WTC11 (cell line): ENCODE data around the gene RAG2. TPM values are rescaled to one million over a fixed set of nuclear protein-coding genes. Genes with fewer than 3 reads are reported as not detected.

Experiments
- ATAC-seq: fragments of 200-7000 bp; cut with Tn5 transposase; 2 replicates; pipeline ENCODE4 v1.10.0; 2021; ENCODE audit warnings: mild to moderate bottlenecking, moderate library complexity
- CTCF ChIA-PET: fragments of 300-600 bp; sonication (Branson Sonifier 250); formaldehyde crosslinking; loops from one replicate; lab custom pipeline; 2021; ENCODE audit warnings: antibody characterized with exemption; lab: Charles Lee
- POLR2A ChIA-PET: fragments of 350-600 bp; sonication (Branson Sonifier 250); formaldehyde crosslinking; loops from one replicate; lab custom pipeline; 2021; ENCODE audit warnings: antibody characterized with exemption; lab: Charles Lee
- DNase-seq: peaks from one replicate; pipeline ENCODE4 v3.0.0; 2021; ENCODE audit warnings: low spot score
- H3K27ac Mint-ChIP-seq: 2 replicates; pipeline ENCODE4 v1.8.0; 2021; ENCODE audit warnings: mixed read lengths
- H3K27me3 Mint-ChIP-seq: 2 replicates; pipeline ENCODE4 v1.8.0; 2021; ENCODE audit warnings: low read depth, mild to moderate bottlenecking, moderate library complexity, mixed read lengths
- H3K36me3 Mint-ChIP-seq: 2 replicates; pipeline ENCODE4 v1.8.0; 2021; ENCODE audit warnings: mixed read lengths
- H3K4me1 Mint-ChIP-seq: 2 replicates; pipeline ENCODE4 v1.8.0; 2022; ENCODE audit warnings: mixed read lengths
- H3K4me3 Mint-ChIP-seq: 2 replicates; pipeline ENCODE4 v1.8.0; 2021; ENCODE audit warnings: mild to moderate bottlenecking, moderate library complexity, mixed read lengths
- H3K9me3 Mint-ChIP-seq: 2 replicates; pipeline ENCODE4 v1.8.0; 2021; ENCODE audit warnings: mixed read lengths
- AFF4 ChIP-seq: sonication (generic); formaldehyde crosslinking; IDR thresholded peaks from 2 replicates; pipeline ENCODE4 v1.8.1; 2023; ENCODE audit warnings: mild to moderate bottlenecking, missing genetic modification reagents, borderline replicate concordance
- CREB1 ChIP-seq: sonication (generic); formaldehyde crosslinking; IDR thresholded peaks from 2 replicates; pipeline ENCODE4 v1.8.0; 2023; ENCODE audit warnings: mild to moderate bottlenecking, missing genetic modification reagents
- CTCF ChIP-seq: fragments of 200-600 bp; IDR thresholded peaks from 2 replicates; pipeline ENCODE4 v1.8.0; 2022; ENCODE audit warnings: antibody characterized with exemption
- ELF4 ChIP-seq: sonication (generic); formaldehyde crosslinking; IDR thresholded peaks from 2 replicates; pipeline ENCODE4 v1.8.1; 2022; ENCODE audit warnings: low read depth, mild to moderate bottlenecking, moderate library complexity, missing genetic modification reagents
- FOXP1 ChIP-seq: sonication (generic); formaldehyde crosslinking; IDR thresholded peaks from 2 replicates; pipeline ENCODE4 v1.8.0; 2022; ENCODE audit warnings: missing genetic modification reagents, mild to moderate bottlenecking, moderate library complexity, borderline replicate concordance
- JAZF1 ChIP-seq: fragments of 250-450 bp; sonication (Bioruptor Pico); IDR thresholded peaks from 2 replicates; pipeline ENCODE4 v1.9.0; 2021; ENCODE audit warnings: moderate library complexity, mild to moderate bottlenecking, inconsistent platforms
- JUN ChIP-seq: sonication (generic); formaldehyde crosslinking; IDR thresholded peaks from 2 replicates; pipeline ENCODE4 v1.8.0; 2023; ENCODE audit warnings: mild to moderate bottlenecking, missing genetic modification reagents
- KAT7 ChIP-seq: sonication (generic); formaldehyde crosslinking; IDR thresholded peaks from 2 replicates; pipeline ENCODE4 v1.8.1; 2023; ENCODE audit warnings: missing genetic modification reagents, mild to moderate bottlenecking, borderline replicate concordance
- MAX ChIP-seq: sonication (generic); formaldehyde crosslinking; IDR thresholded peaks from 2 replicates; pipeline ENCODE4 v1.8.0; 2022; ENCODE audit warnings: mild to moderate bottlenecking, missing genetic modification reagents
- NFATC4 ChIP-seq: fragments of 250-450 bp; sonication (Bioruptor Pico); IDR thresholded peaks from 2 replicates; pipeline ENCODE4 v1.9.0; 2021; ENCODE audit warnings: mild to moderate bottlenecking
- OVOL2 ChIP-seq: fragments of 250-450 bp; sonication (Bioruptor Pico); IDR thresholded peaks from 2 replicates; pipeline ENCODE4 v1.9.0; 2021; ENCODE audit warnings: mild to moderate bottlenecking, borderline replicate concordance
- SMAD3 ChIP-seq: sonication (generic); formaldehyde crosslinking; IDR thresholded peaks from 2 replicates; pipeline ENCODE4 v1.8.0; 2022; ENCODE audit warnings: missing genetic modification reagents, mild to moderate bottlenecking, borderline replicate concordance
- SOX15 ChIP-seq: fragments of 250-450 bp; sonication (Bioruptor Pico); IDR thresholded peaks from 2 replicates; pipeline ENCODE4 v1.9.0; 2021; ENCODE audit warnings: mild to moderate bottlenecking
- TCF7 ChIP-seq: sonication (generic); formaldehyde crosslinking; IDR thresholded peaks from 2 replicates; pipeline ENCODE4 v1.8.0; 2022; ENCODE audit warnings: mild to moderate bottlenecking, low read depth, missing genetic modification reagents, moderate library complexity
- TEAD1 ChIP-seq: sonication (generic); formaldehyde crosslinking; IDR thresholded peaks from 2 replicates; pipeline ENCODE4 v1.8.0; 2022; ENCODE audit warnings: mild to moderate bottlenecking, missing genetic modification reagents
- ZNF396 ChIP-seq: fragments of 250-450 bp; sonication (Bioruptor Pico); IDR thresholded peaks from 2 replicates; pipeline ENCODE4 v1.8.0; 2021; ENCODE audit warnings: mild to moderate bottlenecking, moderate library complexity, borderline replicate concordance
- ZNF416 ChIP-seq: fragments of 250-450 bp; sonication (Bioruptor Pico); IDR thresholded peaks from 2 replicates; pipeline ENCODE4 v1.9.0; 2021; ENCODE audit warnings: mild to moderate bottlenecking, inconsistent platforms
- ZNF512 ChIP-seq: sonication (generic); formaldehyde crosslinking; IDR thresholded peaks from 2 replicates; pipeline ENCODE4 v1.8.1; 2022; ENCODE audit warnings: missing genetic modification reagents, borderline replicate concordance
- total RNA-seq: library from RNA; stranded (reverse); gene quantifications from 3 replicates; pipeline ENCODE4 v1.2.3, GENCODE V29; 2021
- TF ChIP-seq, protein P1 (sequence below): sonication (generic); formaldehyde crosslinking; IDR thresholded peaks from 2 replicates; pipeline ENCODE4 v1.8.1; 2023; ENCODE audit warnings: mild to moderate bottlenecking, moderate library complexity, missing genetic modification reagents
- TF ChIP-seq, protein P2 (sequence below): fragments of 250-450 bp; sonication (Bioruptor Pico); IDR thresholded peaks from 2 replicates; pipeline ENCODE4 v1.9.0; 2021; ENCODE audit warnings: mild to moderate bottlenecking
- TF ChIP-seq, protein P3 (sequence below): fragments of 250-450 bp; sonication (Bioruptor Pico); conservative IDR thresholded peaks from 2 replicates; pipeline ENCODE4 v1.9.0; 2021; ENCODE audit warnings: mild to moderate bottlenecking

The RAG2 gene
- total RNA-seq, 1 experiment from 2014 or later, result not detected

DNA sequence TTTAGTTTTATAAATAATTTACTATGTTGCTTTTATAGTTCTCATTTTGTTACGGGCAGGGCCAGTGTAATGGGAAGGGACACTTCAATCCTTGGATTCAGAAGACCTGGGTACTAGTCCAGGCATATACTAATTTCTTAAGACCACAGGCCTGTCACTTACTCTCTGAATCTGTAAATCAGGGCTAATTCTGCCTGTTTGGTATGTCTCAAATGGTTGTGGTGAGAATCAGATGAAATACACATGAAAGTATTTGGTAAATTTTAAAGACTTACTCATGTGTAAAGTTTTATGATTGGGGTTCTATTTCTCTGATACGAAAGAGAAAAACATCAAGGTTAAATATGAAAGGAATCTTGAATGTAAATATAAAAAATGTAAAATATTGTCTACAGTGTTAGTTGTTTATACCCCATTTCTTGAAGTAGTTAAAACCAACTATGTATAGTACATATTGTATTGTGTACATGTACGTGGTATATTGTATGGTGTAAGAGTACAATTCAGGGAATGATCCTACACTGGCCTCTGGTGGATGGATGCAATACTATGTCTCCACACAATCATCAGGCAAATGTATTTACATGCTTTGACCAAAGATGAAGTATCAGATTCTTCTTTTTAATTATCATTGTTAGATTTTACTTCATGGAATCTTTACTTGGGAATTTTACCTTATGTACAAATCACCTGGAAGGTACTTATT, 24.5 kb upstream of the RAG2 start:
- H3K36me3 Mint-ChIP-seq, result peaks cover 51% of the 10 kb centered on the region
- H3K27ac Mint-ChIP-seq, result no peak overlapping the region
- POLR2A ChIA-PET, result no interaction called here
- H3K9me3 Mint-ChIP-seq, result peaks cover 79% of the 10 kb centered on the region
- CTCF ChIA-PET, result no interaction called here
- DNase-seq (no peak), ATAC-seq (no peak)
- TF ChIP-seq, protein P1, sequence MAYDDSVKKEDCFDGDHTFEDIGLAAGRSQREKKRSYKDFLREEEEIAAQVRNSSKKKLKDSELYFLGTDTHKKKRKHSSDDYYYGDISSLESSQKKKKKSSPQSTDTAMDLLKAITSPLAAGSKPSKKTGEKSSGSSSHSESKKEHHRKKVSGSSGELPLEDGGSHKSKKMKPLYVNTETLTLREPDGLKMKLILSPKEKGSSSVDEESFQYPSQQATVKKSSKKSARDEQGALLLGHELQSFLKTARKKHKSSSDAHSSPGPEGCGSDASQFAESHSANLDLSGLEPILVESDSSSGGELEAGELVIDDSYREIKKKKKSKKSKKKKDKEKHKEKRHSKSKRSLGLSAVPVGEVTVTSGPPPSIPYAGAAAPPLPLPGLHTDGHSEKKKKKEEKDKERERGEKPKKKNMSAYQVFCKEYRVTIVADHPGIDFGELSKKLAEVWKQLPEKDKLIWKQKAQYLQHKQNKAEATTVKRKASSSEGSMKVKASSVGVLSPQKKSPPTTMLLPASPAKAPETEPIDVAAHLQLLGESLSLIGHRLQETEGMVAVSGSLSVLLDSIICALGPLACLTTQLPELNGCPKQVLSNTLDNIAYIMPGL, result no peak
- no peak for TF ChIP-seq ELF4 (CRISPR knock-in tag)
- no peak for TF ChIP-seq CTCF
- no peak for TF ChIP-seq MAX (CRISPR knock-in tag)
- TF ChIP-seq SMAD3 (CRISPR knock-in tag), result no peak
- TF ChIP-seq, protein P2, sequence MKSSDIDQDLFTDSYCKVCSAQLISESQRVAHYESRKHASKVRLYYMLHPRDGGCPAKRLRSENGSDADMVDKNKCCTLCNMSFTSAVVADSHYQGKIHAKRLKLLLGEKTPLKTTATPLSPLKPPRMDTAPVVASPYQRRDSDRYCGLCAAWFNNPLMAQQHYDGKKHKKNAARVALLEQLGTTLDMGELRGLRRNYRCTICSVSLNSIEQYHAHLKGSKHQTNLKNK (CRISPR knock-in tag), result no peak
- no peak for TF ChIP-seq AFF4 (CRISPR knock-in tag)
- TF ChIP-seq, protein P3, sequence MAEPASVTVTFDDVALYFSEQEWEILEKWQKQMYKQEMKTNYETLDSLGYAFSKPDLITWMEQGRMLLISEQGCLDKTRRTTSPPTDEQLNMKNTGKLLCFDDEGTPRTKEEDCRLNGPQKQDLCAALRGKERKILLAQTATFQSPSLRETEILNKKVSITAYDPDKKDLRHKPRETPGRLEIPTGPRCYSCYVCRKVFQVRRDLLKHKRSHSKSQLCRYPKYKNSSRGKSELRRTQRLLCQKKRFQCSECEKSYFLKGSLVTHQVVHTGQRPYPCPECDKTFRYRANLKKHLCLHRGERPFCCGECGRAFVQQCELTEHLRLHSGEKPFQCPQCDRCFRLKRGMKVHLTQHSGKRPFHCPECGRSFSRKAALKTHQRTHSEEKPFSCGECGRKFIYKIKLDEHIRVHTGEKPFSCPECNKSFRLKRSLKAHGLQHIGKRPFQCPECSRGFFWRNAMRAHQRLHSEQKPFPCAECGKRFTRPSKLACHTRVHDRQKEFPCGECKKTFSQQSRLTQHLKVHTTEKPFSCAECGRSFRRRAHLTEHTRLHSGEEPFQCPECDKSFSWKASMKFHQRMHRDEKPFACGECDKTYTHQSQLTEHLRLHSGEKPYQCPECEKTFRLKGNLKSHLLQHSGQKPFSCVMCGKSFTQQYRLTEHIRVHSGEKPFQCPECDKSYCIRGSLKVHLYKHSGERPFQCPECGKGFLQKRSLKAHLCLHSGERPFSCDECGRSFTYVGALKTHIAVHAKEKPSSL (CRISPR knock-in tag), result no peak
- no peak for TF ChIP-seq JUN (CRISPR knock-in tag)
- no peak for TF ChIP-seq ZNF416 (CRISPR knock-in tag)
- TF ChIP-seq ZNF512 (CRISPR knock-in tag), result no peak
- no peaks in the 10 kb centered on the region for H3K4me1 Mint-ChIP-seq
- no peak overlapping the region for H3K4me3 Mint-ChIP-seq
- peaks cover 14% of the 10 kb centered on the region for H3K27me3 Mint-ChIP-seq

GRCh38 chr11:36620246-36620645, 22.2 kb upstream of the RAG2 start:
- DNase-seq (no peak), ATAC-seq (no peak)
- Mint-ChIP-seq H3K36me3 (peaks cover 40% of the 10 kb centered on the region), H3K9me3 (peaks cover 65% of the 10 kb centered on the region), H3K4me3 (no peak overlapping the region), H3K4me1 (no peaks in the 10 kb centered on the region), H3K27me3 (peaks cover 10% of the 10 kb centered on the region), H3K27ac (no peak overlapping the region)
- CTCF ChIA-PET, result no interaction called here
- POLR2A ChIA-PET, result no interaction called here
- TF ChIP-seq CREB1 (CRISPR knock-in tag) (no peak), NFATC4 (CRISPR knock-in tag) (no peak), JAZF1 (CRISPR knock-in tag) (no peak), TCF7 (CRISPR knock-in tag) (no peak), ZNF396 (CRISPR knock-in tag) (no peak), SOX15 (CRISPR knock-in tag) (no peak), OVOL2 (CRISPR knock-in tag) (no peak), FOXP1 (CRISPR knock-in tag) (no peak), KAT7 (CRISPR knock-in tag) (no peak), TEAD1 (CRISPR knock-in tag) (no peak)
